SU-DHL-6 (cell line): ENCODE measurements around the gene CSNK1G3.

Source experiments
- H2AFZ ChIP-seq: fragments of 200-600 bp; sonication (generic); 2 replicates; pipeline ENCODE4 v1.6.1; 2014; ENCODE audit warnings: low read depth, mild to moderate bottlenecking, moderate library complexity, mixed read lengths, antibody characterized with exemption, low read length; ENCODE audit not compliant: severe bottlenecking
- H3F3A ChIP-seq: fragments of 200-600 bp; shearing (Covaris generic); 2 replicates; pipeline ENCODE4 v1.6.0; 2016; ENCODE audit warnings: antibody characterized with exemption, mild to moderate bottlenecking; ENCODE audit not compliant: insufficient read depth
- H3K27ac ChIP-seq: fragments of 200-600 bp; sonication (generic); 2 replicates; pipeline ENCODE4 v1.5.1; 2016; ENCODE audit warnings: low read depth, mild to moderate bottlenecking, low read length, moderate library complexity, mixed read lengths
- H3K27me3 ChIP-seq: fragments of 200-600 bp; sonication (generic), shearing (Covaris generic); 2 replicates; pipeline ENCODE4 v1.6.0; 2014; ENCODE audit warnings: mild to moderate bottlenecking, low read length
- H3K36me3 ChIP-seq: fragments of 200-600 bp; sonication (generic); 2 replicates; pipeline ENCODE4 v1.6.1; 2014; ENCODE audit warnings: mild to moderate bottlenecking, low read length, mixed read lengths
- H3K4me2 ChIP-seq: fragments of 300-600, 200-600 bp; shearing (Covaris generic), sonication (generic); 2 replicates; pipeline ENCODE4 v1.6.0; 2014; ENCODE audit warnings: low read length, low read depth, mild to moderate bottlenecking; ENCODE audit not compliant: poor library complexity, severe bottlenecking
- H3K4me3 ChIP-seq: fragments of 200-600 bp; sonication (generic); 2 replicates; pipeline ENCODE4 v1.5.1; 2014; ENCODE audit warnings: antibody characterized with exemption, low read length, mild to moderate bottlenecking, mixed read lengths; ENCODE audit not compliant: insufficient read depth, poor library complexity, severe bottlenecking
- H3K79me2 ChIP-seq: fragments of 200-600 bp; sonication (generic); 2 replicates; pipeline ENCODE4 v1.6.1; 2014; ENCODE audit warnings: mild to moderate bottlenecking, low read length, moderate library complexity; ENCODE audit not compliant: insufficient read depth
- H3K9ac ChIP-seq: fragments of 200-600 bp; sonication (generic); 2 replicates; pipeline ENCODE4 v1.7.0; 2014; ENCODE audit warnings: mild to moderate bottlenecking, low read length
- H3K9me2 ChIP-seq: fragments of 200-600 bp; sonication (generic); replicated peaks from 2 replicates; pipeline ENCODE4 v1.6.1; 2014; ENCODE audit warnings: low read length; ENCODE audit not compliant: insufficient read depth
- H3K9me3 ChIP-seq: fragments of 200-600 bp; sonication (generic); 2 replicates; pipeline ENCODE4 v1.6.1; 2014; ENCODE audit warnings: low read length, mixed read lengths; ENCODE audit not compliant: insufficient read depth
- H4K20me1 ChIP-seq: fragments of 200-600 bp; sonication (generic); 2 replicates; pipeline ENCODE4 v1.6.1; 2014; ENCODE audit warnings: low read depth, mild to moderate bottlenecking, antibody characterized with exemption, low read length, moderate library complexity, mixed read lengths
- CTCF ChIP-seq: fragments of 200-600 bp; sonication (generic); IDR thresholded peaks from one replicate; pipeline ENCODE4 v1.5.1; 2017; ENCODE audit warnings: antibody characterized with exemption, mild to moderate bottlenecking, low read length, moderate library complexity; ENCODE audit not compliant: insufficient read depth, poor library complexity, severe bottlenecking
- EZH2phosphoT487 ChIP-seq: fragments of 200-600 bp; sonication (generic), shearing (Covaris generic); conservative IDR thresholded peaks from 2 replicates; pipeline ENCODE4 v1.6.1; 2018; ENCODE audit warnings: mild to moderate bottlenecking, antibody characterized with exemption, low read length, moderate library complexity, mixed read lengths

Gene CSNK1G3

GRCh38 chr5:123651234-123651633 lies 139.3 kb downstream of the CSNK1G3 start:
- Histone ChIP-seq H3K4me3 (no peak overlapping the region), H3K36me3 (no peaks in the 10 kb centered on the region), H3K79me2 (no peaks in the 10 kb centered on the region), H3K9ac (no peak overlapping the region), H3K4me2 (no peak overlapping the region), H3K27me3 (no peaks in the 10 kb centered on the region), H3K9me2 (no peaks in the 10 kb centered on the region), H4K20me1 (no peaks in the 10 kb centered on the region), H3K27ac (no peak overlapping the region), H3F3A (no peaks in the 10 kb centered on the region), H3K9me3 (no peaks in the 10 kb centered on the region), H2AFZ (no peak overlapping the region)
- TF ChIP-seq EZH2phosphoT487 (no peak), CTCF (no peak)

- Histone ChIP-seq H3K9me2 (no peaks in the 10 kb centered on the region), H3K36me3 (no peaks in the 10 kb centered on the region), H3K4me3 (no peak overlapping the region), H3K4me2 (no peak overlapping the region), H3K79me2 (no peaks in the 10 kb centered on the region), H3K27me3 (no peaks in the 10 kb centered on the region), H3K9ac (no peak overlapping the region), H3K27ac (no peak overlapping the region), H2AFZ (no peak overlapping the region), H3K9me3 (no peaks in the 10 kb centered on the region), H4K20me1 (no peaks in the 10 kb centered on the region), H3F3A (no peaks in the 10 kb centered on the region)
- TF ChIP-seq EZH2phosphoT487 = no peak
- TF ChIP-seq CTCF = no peak
Measured at GRCh38 chr5:123659011-123659410, 147.0 kb downstream of the CSNK1G3 start.

- no peak overlapping the region for H3K4me2 ChIP-seq
- no peaks in the 10 kb centered on the region for H3K9me3 ChIP-seq
- H3K27ac ChIP-seq = no peak overlapping the region
- no peaks in the 10 kb centered on the region for H3K36me3 ChIP-seq
- H3K9ac ChIP-seq = no peak overlapping the region
- no peak for TF ChIP-seq EZH2phosphoT487
- H3F3A ChIP-seq = no peaks in the 10 kb centered on the region
- H3K27me3 ChIP-seq = no peaks in the 10 kb centered on the region
- no peak overlapping the region for H3K4me3 ChIP-seq
- no peak overlapping the region for H2AFZ ChIP-seq
- H3K9me2 ChIP-seq = no peaks in the 10 kb centered on the region
- no peaks in the 10 kb centered on the region for H3K79me2 ChIP-seq
- no peaks in the 10 kb centered on the region for H4K20me1 ChIP-seq
Measured at GRCh38 chr5:123659495-123659894, 147.5 kb downstream of the CSNK1G3 start.

- Histone ChIP-seq H3F3A (no peaks in the 10 kb centered on the region), H2AFZ (no peak overlapping the region)
- no peak for TF ChIP-seq CTCF
- TF ChIP-seq EZH2phosphoT487 = no peak
Measured at GRCh38 chr5:123664961-123665360, 153.0 kb downstream of the CSNK1G3 start.

More at GRCh38 chr5:123664961-123665360, 153.0 kb downstream of the CSNK1G3 start:
- no peak overlapping the region for H3K27ac ChIP-seq
- no peak overlapping the region for H3K4me2 ChIP-seq
- no peaks in the 10 kb centered on the region for H3K9me2 ChIP-seq
- H3K36me3 ChIP-seq = no peaks in the 10 kb centered on the region
- H3K27me3 ChIP-seq = no peaks in the 10 kb centered on the region
- no peaks in the 10 kb centered on the region for H3K9me3 ChIP-seq
- H3K79me2 ChIP-seq = no peaks in the 10 kb centered on the region
- no peak overlapping the region for H3K9ac ChIP-seq
- no peak overlapping the region for H3K4me3 ChIP-seq
- H4K20me1 ChIP-seq = no peaks in the 10 kb centered on the region
